Liver (tissue), 9 donors: ENCODE measurements around the gene LRRC10. TPM values are rescaled to one million over a fixed set of nuclear protein-coding genes. Genes with fewer than 3 reads are reported as not detected.

Experiments used
- DNase-seq: peaks from one replicate; pipeline ENCODE4 v3.0.0-alpha.2; 2017; ENCODE audit warnings: low spot score
- H3K27ac ChIP-seq, 2 donors: one replicate each; pipeline ENCODE4 v1.7.0; 2013; ENCODE audit warnings: inconsistent platforms in 2 of 2, low read length in 2 of 2, control low read depth in 1 of 2, low read depth in 1 of 2, mild to moderate bottlenecking in 1 of 2
- H3K27me3 ChIP-seq, 4 donors: one replicate each; pipeline versions ENCODE4 v1.6.1 to v1.7.0; 2013; ENCODE audit warnings: low read length in 3 of 4, inconsistent platforms in 1 of 4, mild to moderate bottlenecking in 1 of 4, moderate library complexity in 1 of 4; ENCODE audit not compliant: control insufficient read depth in 4 of 4, insufficient read depth in 4 of 4
- H3K36me3 ChIP-seq, 4 donors: one replicate each; pipeline versions ENCODE4 v1.6.1 to v1.7.0; 2013; ENCODE audit warnings: low read length in 3 of 4, mild to moderate bottlenecking in 3 of 4, low read depth in 1 of 4, moderate library complexity in 1 of 4; ENCODE audit not compliant: control insufficient read depth in 4 of 4, insufficient read depth in 3 of 4
- H3K4me1 ChIP-seq, 4 donors: one replicate each; pipeline versions ENCODE4 v1.6.1 to v1.7.0; 2013; ENCODE audit warnings: low read length in 3 of 4, mild to moderate bottlenecking in 3 of 4, moderate library complexity in 1 of 4; ENCODE audit not compliant: control insufficient read depth in 4 of 4, insufficient read depth in 4 of 4
- H3K4me3 ChIP-seq, 3 donors: one replicate each; pipeline versions ENCODE4 v1.6.1 to v1.7.0; 2013; ENCODE audit warnings: low read length in 3 of 3, control low read depth in 1 of 3, low read depth in 1 of 3, mild to moderate bottlenecking in 1 of 3
- H3K9ac ChIP-seq, 2 donors: one replicate each; pipeline ENCODE4 v1.7.0; 2013; ENCODE audit warnings: low read length in 2 of 2, mild to moderate bottlenecking in 2 of 2, moderate library complexity in 2 of 2, control low read depth in 1 of 2, low read depth in 1 of 2
- H3K9me3 ChIP-seq, 4 donors: one replicate each; pipeline versions ENCODE4 v1.6.1 to v1.7.0; 2013; ENCODE audit warnings: low read length in 3 of 4; ENCODE audit not compliant: control insufficient read depth in 4 of 4
- FOXA2 ChIP-seq: IDR thresholded peaks from 2 replicates; pipeline ENCODE4 v1.6.1; 2016; ENCODE audit warnings: antibody characterized with exemption
- GABPA ChIP-seq, 2 donors: IDR thresholded peaks in 1 of 2; conservative IDR thresholded peaks in 1 of 2; 2 replicates each; pipeline ENCODE4 v1.6.1; 2016; ENCODE audit warnings: antibody characterized with exemption in 2 of 2, mild to moderate bottlenecking in 1 of 2, moderate library complexity in 1 of 2
- HNF4A ChIP-seq, 2 donors: conservative IDR thresholded peaks; 2 replicates each; pipeline ENCODE4 v1.6.1; 2016; ENCODE audit warnings: antibody characterized with exemption in 2 of 2, mild to moderate bottlenecking in 2 of 2
- HNF4G ChIP-seq: IDR thresholded peaks from 2 replicates; pipeline ENCODE4 v1.6.1; 2016; ENCODE audit warnings: antibody characterized with exemption
- RAD21 ChIP-seq, 2 donors: IDR thresholded peaks; 2 replicates each; pipeline ENCODE4 v1.6.1; 2016; ENCODE audit warnings: antibody characterized with exemption in 2 of 2, mild to moderate bottlenecking in 2 of 2
- RXRA ChIP-seq, 2 donors: IDR thresholded peaks; 2 replicates each; pipeline ENCODE4 v1.6.1; 2017 to 2018; ENCODE audit warnings: antibody characterized with exemption in 2 of 2, mild to moderate bottlenecking in 1 of 2
- SP1 ChIP-seq: IDR thresholded peaks from 2 replicates; pipeline ENCODE4 v1.6.1; 2018; ENCODE audit warnings: antibody characterized with exemption, mild to moderate bottlenecking
- TAF1 ChIP-seq: conservative IDR thresholded peaks from 2 replicates; pipeline ENCODE4 v1.6.1; 2016; ENCODE audit warnings: antibody characterized with exemption, mild to moderate bottlenecking
- YY1 ChIP-seq: IDR thresholded peaks from 2 replicates; pipeline ENCODE4 v1.6.1; 2016; ENCODE audit warnings: antibody characterized with exemption, mild to moderate bottlenecking
- WGBS: extraction: QIAGEN DNeasy Blood & Tissue Kit; methylation state at CpG from one replicate; pipeline ENCODE4 v1.1.7; 2013; 5-methylcytosine and 5-hydroxymethylcytosine counted together
- polyA plus RNA-seq, 2 donors: library from polyadenylated mRNA; stranded (reverse) in 1 of 2; unstranded in 1 of 2; fragments of 200-250 nt in 1 of 2; fragments of >200 nt in 1 of 2; fragmentation: Nextera tagmentation in 1 of 2; extraction: Ambion mirVana in 1 of 2; gene quantifications; one replicate each; pipeline versions ENCODE4 v1.2.1 to v1.2.3, GENCODE V29; 2013 to 2015
- total RNA-seq, 2 donors: library from RNA; depleted of rRNA; stranded (reverse); fragments of >200 nt; gene quantifications; one replicate each; pipeline ENCODE4 v1.2.3, GENCODE V29; 2014
- TF ChIP-seq, protein P1 (sequence below): IDR thresholded peaks from 2 replicates; pipeline ENCODE4 v1.6.1; 2016; ENCODE audit warnings: antibody characterized with exemption, mild to moderate bottlenecking
- TF ChIP-seq, protein P2 (sequence below): IDR thresholded peaks from 2 replicates; pipeline ENCODE4 v1.6.1; 2016; ENCODE audit warnings: antibody characterized with exemption
- TF ChIP-seq, protein P3 (sequence below): IDR thresholded peaks from 2 replicates; pipeline ENCODE4 v1.6.1; 2016; ENCODE audit warnings: antibody characterized with exemption
- TF ChIP-seq, protein P4 (sequence below): fragments of 150-350 bp; IDR thresholded peaks from 2 replicates; pipeline ENCODE4 v1.5.1; 2017; ENCODE audit warnings: improper control_type of control experiment, low read depth, low read length; ENCODE audit not compliant: missing input control
- donor health status: healthy.
- donor health status: healthy.
- donor health status: healthy.
- donor health status: healthy.
- donor health status: healthy.

The LRRC10 gene
- total and polyA plus RNA-seq, 4 donors: not detected

DNA sequence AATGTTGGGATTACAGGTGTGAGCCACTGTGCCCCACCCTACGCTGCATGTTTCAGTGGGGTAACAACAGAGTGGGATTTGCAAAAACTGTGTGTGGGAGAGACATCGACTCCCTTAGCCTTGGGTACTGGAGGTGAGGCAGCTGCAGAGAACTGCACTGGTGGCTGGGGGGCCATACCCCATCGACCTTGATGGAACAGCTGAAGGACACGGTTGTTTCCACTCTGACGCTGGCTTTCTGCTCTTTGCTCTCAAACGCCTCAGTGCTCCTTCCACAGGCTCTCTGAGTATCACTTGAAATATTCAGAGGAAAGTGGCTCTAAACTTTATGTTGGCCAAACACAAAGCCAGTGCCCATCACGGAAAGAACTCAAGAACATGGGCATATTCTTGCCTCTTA is 30.8 kb upstream of the LRRC10 start:
- Histone ChIP-seq H3K9ac (no peak overlapping the region), H3K4me1 (no peaks in the 10 kb centered on the region), H3K36me3 (no peaks in the 10 kb centered on the region), H3K27ac (no peak overlapping the region), H3K27me3 (no peaks in the 10 kb centered on the region), H3K9me3 (no peaks in the 10 kb centered on the region), H3K4me3 (no peak overlapping the region)
- WGBS: 92% methylated on average over 7 of the region's 7 CpGs
- TF ChIP-seq, protein P1, sequence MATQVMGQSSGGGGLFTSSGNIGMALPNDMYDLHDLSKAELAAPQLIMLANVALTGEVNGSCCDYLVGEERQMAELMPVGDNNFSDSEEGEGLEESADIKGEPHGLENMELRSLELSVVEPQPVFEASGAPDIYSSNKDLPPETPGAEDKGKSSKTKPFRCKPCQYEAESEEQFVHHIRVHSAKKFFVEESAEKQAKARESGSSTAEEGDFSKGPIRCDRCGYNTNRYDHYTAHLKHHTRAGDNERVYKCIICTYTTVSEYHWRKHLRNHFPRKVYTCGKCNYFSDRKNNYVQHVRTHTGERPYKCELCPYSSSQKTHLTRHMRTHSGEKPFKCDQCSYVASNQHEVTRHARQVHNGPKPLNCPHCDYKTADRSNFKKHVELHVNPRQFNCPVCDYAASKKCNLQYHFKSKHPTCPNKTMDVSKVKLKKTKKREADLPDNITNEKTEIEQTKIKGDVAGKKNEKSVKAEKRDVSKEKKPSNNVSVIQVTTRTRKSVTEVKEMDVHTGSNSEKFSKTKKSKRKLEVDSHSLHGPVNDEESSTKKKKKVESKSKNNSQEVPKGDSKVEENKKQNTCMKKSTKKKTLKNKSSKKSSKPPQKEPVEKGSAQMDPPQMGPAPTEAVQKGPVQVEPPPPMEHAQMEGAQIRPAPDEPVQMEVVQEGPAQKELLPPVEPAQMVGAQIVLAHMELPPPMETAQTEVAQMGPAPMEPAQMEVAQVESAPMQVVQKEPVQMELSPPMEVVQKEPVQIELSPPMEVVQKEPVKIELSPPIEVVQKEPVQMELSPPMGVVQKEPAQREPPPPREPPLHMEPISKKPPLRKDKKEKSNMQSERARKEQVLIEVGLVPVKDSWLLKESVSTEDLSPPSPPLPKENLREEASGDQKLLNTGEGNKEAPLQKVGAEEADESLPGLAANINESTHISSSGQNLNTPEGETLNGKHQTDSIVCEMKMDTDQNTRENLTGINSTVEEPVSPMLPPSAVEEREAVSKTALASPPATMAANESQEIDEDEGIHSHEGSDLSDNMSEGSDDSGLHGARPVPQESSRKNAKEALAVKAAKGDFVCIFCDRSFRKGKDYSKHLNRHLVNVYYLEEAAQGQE: no peak
- no peak for TF ChIP-seq SP1
- TF ChIP-seq, protein P2, sequence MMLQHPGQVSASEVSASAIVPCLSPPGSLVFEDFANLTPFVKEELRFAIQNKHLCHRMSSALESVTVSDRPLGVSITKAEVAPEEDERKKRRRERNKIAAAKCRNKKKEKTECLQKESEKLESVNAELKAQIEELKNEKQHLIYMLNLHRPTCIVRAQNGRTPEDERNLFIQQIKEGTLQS: no peak
- no peak for TF ChIP-seq RAD21 (IDR thresholded peaks at IDR 0.05)
- no peak for TF ChIP-seq RXRA (IDR thresholded peaks at IDR 0.05)
- TF ChIP-seq HNF4G: no peak
- TF ChIP-seq FOXA2: no peak
- TF ChIP-seq, protein P3, sequence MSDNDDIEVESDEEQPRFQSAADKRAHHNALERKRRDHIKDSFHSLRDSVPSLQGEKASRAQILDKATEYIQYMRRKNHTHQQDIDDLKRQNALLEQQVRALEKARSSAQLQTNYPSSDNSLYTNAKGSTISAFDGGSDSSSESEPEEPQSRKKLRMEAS: no peak
- no peak for TF ChIP-seq GABPA (IDR thresholded peaks at IDR 0.05 in 1 of 2, conservative IDR thresholded peaks at IDR 0.05 in 1 of 2)
- DNase-seq: no peak

DNA sequence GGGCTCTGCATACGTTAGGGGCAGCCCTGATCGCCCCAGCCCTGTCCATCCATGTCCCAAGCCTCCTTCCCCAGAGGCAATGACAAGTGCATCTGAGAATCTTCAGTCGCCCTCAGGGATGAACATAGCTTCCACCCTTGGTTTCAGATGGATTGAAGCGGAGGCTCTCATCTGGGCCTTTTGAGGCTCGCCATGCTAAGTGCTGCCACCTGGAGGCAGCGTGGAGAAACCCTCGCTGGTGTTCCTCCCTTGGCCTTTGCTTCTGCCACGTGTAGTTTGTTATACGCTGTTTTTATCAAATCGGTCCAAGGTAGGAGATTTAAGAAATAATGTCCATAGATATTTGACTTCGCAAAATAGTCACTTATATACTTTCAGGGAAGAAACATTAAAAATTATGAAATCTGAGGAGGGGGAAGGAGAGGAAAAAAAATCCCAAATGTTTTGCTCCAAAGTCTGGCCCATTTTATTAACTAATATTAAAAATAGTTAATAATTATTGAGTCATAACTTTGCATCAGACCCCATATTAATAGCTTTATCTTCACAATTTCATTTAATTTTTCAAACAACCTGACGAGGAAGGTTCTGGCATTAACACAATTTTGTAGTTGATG is 28.8 kb upstream of the LRRC10 start:
- no peaks in the 10 kb centered on the region for H3K36me3 ChIP-seq
- no peaks in the 10 kb centered on the region for H3K4me1 ChIP-seq
- peak; percentile 77 for DNase-seq
- no peak overlapping the region for H3K4me3 ChIP-seq
- no peak overlapping the region for H3K27ac ChIP-seq
- TF ChIP-seq, protein P4, sequence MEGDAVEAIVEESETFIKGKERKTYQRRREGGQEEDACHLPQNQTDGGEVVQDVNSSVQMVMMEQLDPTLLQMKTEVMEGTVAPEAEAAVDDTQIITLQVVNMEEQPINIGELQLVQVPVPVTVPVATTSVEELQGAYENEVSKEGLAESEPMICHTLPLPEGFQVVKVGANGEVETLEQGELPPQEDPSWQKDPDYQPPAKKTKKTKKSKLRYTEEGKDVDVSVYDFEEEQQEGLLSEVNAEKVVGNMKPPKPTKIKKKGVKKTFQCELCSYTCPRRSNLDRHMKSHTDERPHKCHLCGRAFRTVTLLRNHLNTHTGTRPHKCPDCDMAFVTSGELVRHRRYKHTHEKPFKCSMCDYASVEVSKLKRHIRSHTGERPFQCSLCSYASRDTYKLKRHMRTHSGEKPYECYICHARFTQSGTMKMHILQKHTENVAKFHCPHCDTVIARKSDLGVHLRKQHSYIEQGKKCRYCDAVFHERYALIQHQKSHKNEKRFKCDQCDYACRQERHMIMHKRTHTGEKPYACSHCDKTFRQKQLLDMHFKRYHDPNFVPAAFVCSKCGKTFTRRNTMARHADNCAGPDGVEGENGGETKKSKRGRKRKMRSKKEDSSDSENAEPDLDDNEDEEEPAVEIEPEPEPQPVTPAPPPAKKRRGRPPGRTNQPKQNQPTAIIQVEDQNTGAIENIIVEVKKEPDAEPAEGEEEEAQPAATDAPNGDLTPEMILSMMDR: peak; percentile 78
- TF ChIP-seq YY1 (no peak), RAD21 (IDR thresholded peaks at IDR 0.05) (peak; percentile 85 to 90), HNF4A (conservative IDR thresholded peaks at IDR 0.05) (peak; percentile 3 to 22), TAF1 (no peak)
- TF ChIP-seq, protein P1: no peak
- 27% methylated on average over 12 of the region's 12 CpGs for WGBS
- no peaks in the 10 kb centered on the region for H3K9me3 ChIP-seq
- H3K27me3 ChIP-seq: no peaks in the 10 kb centered on the region
- no peak overlapping the region for H3K9ac ChIP-seq
